K562 (cell line): ENCODE data around the gene EYA4.

Experiments used
- CHD2 ChIP-seq: IDR thresholded peaks from 2 replicates; pipeline ENCODE4 v1.6.1; 2011; ENCODE audit warnings: low read depth, low read length
- ETS1 ChIP-seq: conservative IDR thresholded peaks from 2 replicates; pipeline ENCODE4 v1.6.1; 2011; ENCODE audit warnings: low read depth, mild to moderate bottlenecking, low read length; ENCODE audit not compliant: control insufficient read depth
- EZH2 ChIP-seq: IDR thresholded peaks from 2 replicates; pipeline ENCODE4 v1.6.1; 2012; ENCODE audit warnings: low read depth, mild to moderate bottlenecking, inconsistent platforms, low read length, borderline replicate concordance
- HDAC3 ChIP-seq: fragments of 450-650 bp; IDR thresholded peaks from 2 replicates; pipeline ENCODE4 v1.6.1; 2018; ENCODE audit warnings: borderline replicate concordance, mild to moderate bottlenecking, moderate library complexity; ENCODE audit not compliant: partially characterized antibody
- HSF4 ChIP-seq: fragments of 250-450 bp; sonication (Bioruptor Pico); IDR thresholded peaks from 2 replicates; pipeline ENCODE4 v2.1.2; 2022; ENCODE audit warnings: mild to moderate bottlenecking, moderate library complexity, borderline replicate concordance
- PRDM10 ChIP-seq: fragments of 450-650 bp; IDR thresholded peaks from 2 replicates; pipeline ENCODE4 v1.6.1; 2018; ENCODE audit not compliant: partially characterized antibody
- ZBTB33 ChIP-seq: sonication (generic); formaldehyde crosslinking; IDR thresholded peaks from 2 replicates; pipeline ENCODE4 v1.8.1; 2023; ENCODE audit warnings: mild to moderate bottlenecking, missing genetic modification reagents
- ZNF354B ChIP-seq: fragments of 250-450 bp; sonication (Bioruptor Pico); IDR thresholded peaks from 2 replicates; pipeline ENCODE4 v1.4.0; 2020
- ZNF449 ChIP-seq: fragments of 250-450 bp; sonication (Bioruptor Pico); IDR thresholded peaks from 2 replicates; pipeline ENCODE4 v1.8.0; 2022; ENCODE audit warnings: moderate library complexity, mild to moderate bottlenecking, inconsistent platforms

GRCh38 chr6:133359256-133359655 is 118.1 kb downstream of the EYA4 start:
- TF ChIP-seq ETS1: no peak
- TF ChIP-seq ZNF449 (CRISPR knock-in tag): no peak
- no peak for TF ChIP-seq PRDM10
- no peak for TF ChIP-seq EZH2
- TF ChIP-seq ZBTB33 (CRISPR knock-in tag): no peak
- no peak for TF ChIP-seq CHD2
- TF ChIP-seq ZNF354B (CRISPR knock-in tag): no peak
- TF ChIP-seq HSF4 (CRISPR knock-in tag): no peak
- TF ChIP-seq HDAC3: no peak
